B cell (primary cell): ENCODE data around the gene OR2L5.

Experiments used
- CTCF ChIP-seq: fragments of 200-600 bp; IDR thresholded peaks from one replicate; pipeline ENCODE4 v1.8.0; 2022; ENCODE audit warnings: antibody characterized with exemption, mild to moderate bottlenecking
- EZH2 ChIP-seq: IDR thresholded peaks from 2 replicates; pipeline ENCODE4 v1.6.1; 2012; ENCODE audit warnings: borderline replicate concordance, low read depth, mild to moderate bottlenecking, moderate library complexity, low read length; ENCODE audit not compliant: insufficient read depth, poor library complexity, severe bottlenecking

DNA sequence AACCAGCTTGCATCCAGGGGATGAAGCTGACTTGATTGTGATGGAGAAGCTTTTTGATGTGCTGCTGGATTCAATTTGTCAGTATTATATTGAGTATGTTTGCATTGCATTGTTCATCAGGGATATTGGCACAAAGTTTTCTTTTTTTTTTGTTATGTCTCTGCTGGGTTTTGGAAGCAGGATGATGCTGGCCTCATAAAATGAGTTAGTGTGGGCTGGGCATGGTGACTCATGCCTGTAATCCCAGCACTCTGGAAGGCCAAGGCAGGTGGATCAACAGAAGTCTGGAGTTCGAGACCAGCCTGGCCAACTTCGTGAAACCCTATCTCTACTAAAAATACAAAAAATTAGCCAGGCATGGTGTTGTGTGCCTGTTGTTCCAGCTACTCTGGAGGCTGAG, 41.8 kb downstream of the OR2L5 start:
- TF ChIP-seq CTCF (no peak), EZH2 (no peak)
